ENCODE results near the gene CATSPERE.

Gene CATSPERE

GRCh38 chr1:244626709-244627108, 165.6 kb downstream of the CATSPERE start:
- H3K4me3 ChIP-seq (ENCODE audit: low read depth, low read length), result no peak overlapping the region
- DNase-seq (ENCODE audit: low read depth), result no peak
- no peak for TF ChIP-seq CTCF (IDR thresholded peaks at IDR 0.05; ENCODE audit: low read depth, low read length, missing control alignments)

GRCh38 chr1:244628789-244629188, 167.7 kb downstream of the CATSPERE start:
- no peak overlapping the region for H3K4me3 ChIP-seq (ENCODE audit: low read depth, low read length)
- no peak for DNase-seq (ENCODE audit: low read depth)
- no peak for TF ChIP-seq CTCF (IDR thresholded peaks at IDR 0.05; ENCODE audit: low read depth, low read length, missing control alignments)

- H3K4me3 ChIP-seq (ENCODE audit: low read depth, low read length), result no peak overlapping the region
- no peak for TF ChIP-seq CTCF (IDR thresholded peaks at IDR 0.05; ENCODE audit: low read depth, low read length, missing control alignments)
- DNase-seq (ENCODE audit: low read depth), result no peak
These were observed 172.1 kb downstream of the CATSPERE start for GRCh38 chr1:244633140-244633539.

- no peak for TF ChIP-seq CTCF (IDR thresholded peaks at IDR 0.05; ENCODE audit: low read depth, low read length, missing control alignments)
- no peak overlapping the region for H3K4me3 ChIP-seq (ENCODE audit: low read depth, low read length)
- DNase-seq (ENCODE audit: low read depth), result no peak
These were observed 173.5 kb downstream of the CATSPERE start for GRCh38 chr1:244634546-244634945.

GRCh38 chr1:244636488-244637259, 175.6 kb downstream of the CATSPERE start:
- no peak for DNase-seq (ENCODE audit: low read depth)
- no peak overlapping the region for H3K4me3 ChIP-seq (ENCODE audit: low read depth, low read length)
- no peak for TF ChIP-seq CTCF (IDR thresholded peaks at IDR 0.05; ENCODE audit: low read depth, low read length, missing control alignments)

GRCh38 chr1:244639561-244639960, 178.5 kb downstream of the CATSPERE start:
- DNase-seq (ENCODE audit: low read depth), result no peak
- TF ChIP-seq CTCF (IDR thresholded peaks at IDR 0.05; ENCODE audit: low read depth, low read length, missing control alignments), result no peak
- H3K4me3 ChIP-seq (ENCODE audit: low read depth, low read length), result no peak overlapping the region

GRCh38 chr1:244640917-244641316, 179.8 kb downstream of the CATSPERE start:
- no peak for TF ChIP-seq CTCF (IDR thresholded peaks at IDR 0.05; ENCODE audit: low read depth, low read length, missing control alignments)
- no peak for DNase-seq (ENCODE audit: low read depth)
- no peak overlapping the region for H3K4me3 ChIP-seq (ENCODE audit: low read depth, low read length)

All from GM12864 (cell line).